ENCODE data around the gene CHDH. TPM values are rescaled to one million over a fixed set of nuclear protein-coding genes. Genes with fewer than 3 reads are reported as not detected.

The CHDH gene
- total RNA-seq, 1 donor from 2014 or later: under 0.01 TPM

GRCh38 chr3:53845881-53846133, 412 bp downstream of the CHDH start:
- H3K27me3 ChIP-seq (ENCODE audit: control insufficient read depth, insufficient read depth, low read length): peaks cover 11% of the 10 kb centered on the region
- FAIRE-seq (no peak), DNase-seq (ENCODE audit: low read depth) (no peak)
- no peak for TF ChIP-seq CTCF (IDR thresholded peaks at IDR 0.05; ENCODE audit: insufficient read depth, low read length, severe bottlenecking)
- H3K36me3 ChIP-seq (ENCODE audit: control insufficient read depth, insufficient read depth, low read length): no peaks in the 10 kb centered on the region
- H3K4me3 ChIP-seq (ENCODE audit: low read depth, low read length): peak overlapping the region; percentile 43

- H3K36me3 ChIP-seq (ENCODE audit: control insufficient read depth, insufficient read depth, low read length): no peaks in the 10 kb centered on the region
- DNase-seq (ENCODE audit: low read depth) (peak; percentile 16), FAIRE-seq (no peak)
- H3K27me3 ChIP-seq (ENCODE audit: control insufficient read depth, insufficient read depth, low read length): peaks cover 11% of the 10 kb centered on the region
- peak overlapping the region; percentile 43 for H3K4me3 ChIP-seq (ENCODE audit: low read depth, low read length)
- peak; percentile 48 for TF ChIP-seq CTCF (IDR thresholded peaks at IDR 0.05; ENCODE audit: insufficient read depth, low read length, severe bottlenecking)
Measured at GRCh38 chr3:53845103-53845880, 927 bp downstream of the CHDH start.

- no peaks in the 10 kb centered on the region for H3K36me3 ChIP-seq (ENCODE audit: control insufficient read depth, insufficient read depth, low read length)
- FAIRE-seq (no peak), DNase-seq (ENCODE audit: low read depth) (no peak)
- no peak overlapping the region for H3K4me3 ChIP-seq (ENCODE audit: low read depth, low read length)
- no peak for TF ChIP-seq CTCF (IDR thresholded peaks at IDR 0.05; ENCODE audit: insufficient read depth, low read length, severe bottlenecking)
- peaks cover 11% of the 10 kb centered on the region for H3K27me3 ChIP-seq (ENCODE audit: control insufficient read depth, insufficient read depth, low read length)
Measured at GRCh38 chr3:53844262-53845102, 1.7 kb downstream of the CHDH start.

- no peak for FAIRE-seq
- Histone ChIP-seq H3K36me3 (ENCODE audit: control insufficient read depth, insufficient read depth, low read length) (no peaks in the 10 kb centered on the region), H3K4me3 (ENCODE audit: low read depth, low read length) (no peak overlapping the region), H3K27me3 (ENCODE audit: control insufficient read depth, insufficient read depth, low read length) (peaks cover 11% of the 10 kb centered on the region)
- no peak for DNase-seq (ENCODE audit: low read depth)
- no peak for TF ChIP-seq CTCF (IDR thresholded peaks at IDR 0.05; ENCODE audit: insufficient read depth, low read length, severe bottlenecking)
Measured at GRCh38 chr3:53843195-53844177, 2.7 kb downstream of the CHDH start.

- Histone ChIP-seq H3K36me3 (ENCODE audit: control insufficient read depth, insufficient read depth, low read length) (no peaks in the 10 kb centered on the region), H3K4me3 (ENCODE audit: low read depth, low read length) (no peak overlapping the region), H3K27me3 (ENCODE audit: control insufficient read depth, insufficient read depth, low read length) (peaks cover 11% of the 10 kb centered on the region)
- no peak for TF ChIP-seq CTCF (IDR thresholded peaks at IDR 0.05; ENCODE audit: insufficient read depth, low read length, severe bottlenecking)
- DNase-seq (ENCODE audit: low read depth) (peak; percentile 10), FAIRE-seq (no peak)
Measured at GRCh38 chr3:53842436-53843194, 3.6 kb downstream of the CHDH start.
